Fibroblast of pulmonary artery (primary cell): ENCODE results near the gene DNAJC5G.
A peak's percentile ranks its signal among the peaks of the same experiment; 100 is the strongest.

Experiments used
- DNase-seq: peaks from one replicate; pipeline ENCODE4 v3.0.0-alpha.2; 2010; ENCODE audit warnings: low read depth
- H3K4me3 ChIP-seq: replicated peaks from 2 replicates; pipeline ENCODE4 v1.5.1; 2011; ENCODE audit warnings: low read depth, mild to moderate bottlenecking, control low read depth, low read length, moderate library complexity
- TF ChIP-seq, protein P1 (sequence below): IDR thresholded peaks from 2 replicates; pipeline ENCODE4 v1.5.1; 2011; ENCODE audit warnings: mild to moderate bottlenecking, control low read depth, low read length, inconsistent platforms; ENCODE audit errors: missing control alignments

The DNAJC5G gene

GRCh38 chr2:27245116-27245515, 30.1 kb upstream of the DNAJC5G start:
- TF ChIP-seq, protein P1, sequence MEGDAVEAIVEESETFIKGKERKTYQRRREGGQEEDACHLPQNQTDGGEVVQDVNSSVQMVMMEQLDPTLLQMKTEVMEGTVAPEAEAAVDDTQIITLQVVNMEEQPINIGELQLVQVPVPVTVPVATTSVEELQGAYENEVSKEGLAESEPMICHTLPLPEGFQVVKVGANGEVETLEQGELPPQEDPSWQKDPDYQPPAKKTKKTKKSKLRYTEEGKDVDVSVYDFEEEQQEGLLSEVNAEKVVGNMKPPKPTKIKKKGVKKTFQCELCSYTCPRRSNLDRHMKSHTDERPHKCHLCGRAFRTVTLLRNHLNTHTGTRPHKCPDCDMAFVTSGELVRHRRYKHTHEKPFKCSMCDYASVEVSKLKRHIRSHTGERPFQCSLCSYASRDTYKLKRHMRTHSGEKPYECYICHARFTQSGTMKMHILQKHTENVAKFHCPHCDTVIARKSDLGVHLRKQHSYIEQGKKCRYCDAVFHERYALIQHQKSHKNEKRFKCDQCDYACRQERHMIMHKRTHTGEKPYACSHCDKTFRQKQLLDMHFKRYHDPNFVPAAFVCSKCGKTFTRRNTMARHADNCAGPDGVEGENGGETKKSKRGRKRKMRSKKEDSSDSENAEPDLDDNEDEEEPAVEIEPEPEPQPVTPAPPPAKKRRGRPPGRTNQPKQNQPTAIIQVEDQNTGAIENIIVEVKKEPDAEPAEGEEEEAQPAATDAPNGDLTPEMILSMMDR: no peak
- DNase-seq: no peak
- no peak overlapping the region for H3K4me3 ChIP-seq

- TF ChIP-seq, protein P1: no peak
- DNase-seq: no peak
- no peak overlapping the region for H3K4me3 ChIP-seq
These were observed 29.6 kb upstream of the DNAJC5G start for GRCh38 chr2:27245626-27246025.

- H3K4me3 ChIP-seq: no peak overlapping the region
- TF ChIP-seq, protein P1: no peak
- DNase-seq: no peak
These were observed 27.3 kb upstream of the DNAJC5G start for GRCh38 chr2:27247893-27248292.

DNA sequence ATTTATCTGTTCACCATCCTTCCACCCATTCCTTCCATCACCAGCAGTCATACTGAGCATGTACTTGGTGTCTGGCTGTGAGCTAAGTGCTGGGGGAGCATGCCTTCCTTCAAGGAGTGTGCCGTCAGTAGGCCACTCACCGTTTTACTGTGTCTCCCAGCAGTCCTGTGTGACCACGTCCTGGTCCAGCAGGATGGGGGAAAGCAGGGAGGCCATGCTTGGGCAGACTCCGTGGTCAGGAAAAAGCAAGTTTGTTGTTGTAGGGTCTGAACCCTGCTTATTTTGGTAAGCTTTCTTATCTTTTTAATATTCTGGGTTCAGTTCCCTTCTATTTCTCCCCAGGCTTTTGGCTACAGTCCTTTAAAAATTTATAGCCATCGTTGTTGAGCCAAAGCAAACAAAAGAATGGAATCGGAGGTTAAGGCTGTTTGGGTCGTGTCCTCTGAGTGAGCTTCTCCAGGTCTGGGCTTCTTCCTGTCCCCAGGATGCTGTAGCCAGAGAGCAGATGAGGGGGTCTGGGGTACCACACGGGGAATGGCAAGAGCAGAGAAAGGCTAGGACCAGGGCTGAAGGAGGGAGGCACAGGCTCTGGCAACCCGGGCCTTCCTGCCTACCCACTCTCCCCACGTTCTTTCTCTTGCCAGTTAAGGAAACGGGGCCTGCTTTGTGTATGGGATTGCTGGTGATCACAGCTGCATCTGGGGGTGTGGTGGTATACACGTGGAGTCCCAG, 25.9 kb upstream of the DNAJC5G start:
- TF ChIP-seq, protein P1: no peak
- H3K4me3 ChIP-seq: no peak overlapping the region
- DNase-seq: no peak

DNA sequence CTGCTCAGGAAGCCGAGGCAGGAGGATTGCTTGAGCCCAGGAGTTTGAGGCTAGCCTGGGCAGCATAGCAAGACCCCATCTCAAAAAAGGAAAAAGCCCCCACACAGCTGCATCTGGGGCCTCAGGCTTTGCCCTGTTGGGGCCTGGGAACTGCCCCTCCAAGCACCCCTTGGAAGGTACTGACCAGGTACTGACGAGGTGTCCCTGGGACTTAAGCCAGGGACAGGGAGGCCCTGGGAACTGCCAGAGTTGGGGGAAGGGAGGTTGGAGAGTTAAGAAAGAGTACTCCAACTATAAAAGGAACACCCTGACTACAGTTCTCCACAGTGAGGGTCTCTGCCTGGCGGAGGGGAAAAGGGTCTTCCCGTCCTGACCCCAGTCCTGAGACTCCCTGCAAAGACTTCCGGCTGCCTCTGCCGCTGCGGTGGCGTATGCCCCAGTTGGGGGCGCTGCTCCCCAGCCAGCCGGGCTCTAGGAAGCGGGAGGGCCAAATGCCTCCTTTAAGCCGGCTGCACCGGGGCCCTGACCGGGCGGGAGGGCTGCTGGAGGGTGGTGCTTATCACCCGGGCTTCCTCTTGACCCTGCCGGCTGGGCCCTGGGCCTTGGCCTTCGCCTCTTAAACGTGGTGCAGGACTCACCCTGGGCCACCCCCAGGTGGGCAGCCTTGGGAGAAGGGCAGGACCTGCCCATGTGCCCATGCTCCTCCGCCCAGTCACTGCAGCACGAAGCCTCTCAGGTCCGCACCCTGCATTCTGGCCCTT, 25.2 kb upstream of the DNAJC5G start:
- H3K4me3 ChIP-seq: no peak overlapping the region
- TF ChIP-seq, protein P1: peak; percentile 76
- peak; percentile 50 for DNase-seq

GRCh38 chr2:27250652-27251379, 24.4 kb upstream of the DNAJC5G start:
- no peak overlapping the region for H3K4me3 ChIP-seq
- DNase-seq: no peak
- TF ChIP-seq, protein P1: no peak
